ENCODE results near the gene ITSN2. TPM values are rescaled to one million over a fixed set of nuclear protein-coding genes. Genes with fewer than 3 reads are reported as not detected.

ITSN2 gene
- total RNA-seq, 2 donors from 2014 or later: 12.6 to 16.8 TPM

- Histone ChIP-seq H3K27ac (ENCODE audit: low read depth, low read length) (no peak overlapping the region), H3K4me1 (ENCODE audit: control insufficient read depth, insufficient read depth, low read length) (no peaks in the 10 kb centered on the region), H3K9ac (ENCODE audit: extremely low read depth, low read length, poor library complexity, severe bottlenecking) (no peak overlapping the region), H3K36me3 (ENCODE audit: control insufficient read depth, insufficient read depth, low read length) (no peaks in the 10 kb centered on the region), H3K4me3 (ENCODE audit: low read length) (no peak overlapping the region), H3K9me3 (ENCODE audit: control insufficient read depth, low read length) (no peaks in the 10 kb centered on the region), H3K27me3 (ENCODE audit: control insufficient read depth, insufficient read depth, low read length, poor library complexity, severe bottlenecking) (no peaks in the 10 kb centered on the region)
- H3K4me3 Mint-ChIP-seq: no peak overlapping the region
- H3K36me3 Mint-ChIP-seq (ENCODE audit: low read depth): no peaks in the 10 kb centered on the region
- no peak for DNase-seq
- 94 to 100% methylated on average over 2 of the region's 2 CpGs for WGBS, 2 experiments (ENCODE audit: insufficient coverage in 1 of 2, insufficient read length in 1 of 2)
- no peak for TF ChIP-seq CTCF (conservative IDR thresholded peaks at IDR 0.05)
- no peak overlapping the region for H3K27ac Mint-ChIP-seq
- H3K9me3 Mint-ChIP-seq: no peaks in the 10 kb centered on the region
- H3K27me3 Mint-ChIP-seq (ENCODE audit: insufficient read depth): no peaks in the 10 kb centered on the region
- peaks cover 17% of the 10 kb centered on the region for H3K4me1 Mint-ChIP-seq
Measured at GRCh38 chr2:24329700-24330099, 30.6 kb downstream of the ITSN2 start.

GRCh38 chr2:24328010-24328409, 32.3 kb downstream of the ITSN2 start:
- no peaks in the 10 kb centered on the region for H3K9me3 ChIP-seq (ENCODE audit: control insufficient read depth, low read length)
- no peak for TF ChIP-seq CTCF (conservative IDR thresholded peaks at IDR 0.05)
- H3K4me1 Mint-ChIP-seq: peaks cover 14% of the 10 kb centered on the region
- H3K36me3 ChIP-seq (ENCODE audit: control insufficient read depth, insufficient read depth, low read length): no peaks in the 10 kb centered on the region
- H3K9me3 Mint-ChIP-seq: no peaks in the 10 kb centered on the region
- H3K27ac ChIP-seq (ENCODE audit: low read depth, low read length): no peak overlapping the region
- no peaks in the 10 kb centered on the region for H3K4me1 ChIP-seq (ENCODE audit: control insufficient read depth, insufficient read depth, low read length)
- no peak overlapping the region for H3K4me3 Mint-ChIP-seq
- no peaks in the 10 kb centered on the region for H3K27me3 Mint-ChIP-seq (ENCODE audit: insufficient read depth)
- H3K27ac Mint-ChIP-seq: no peak overlapping the region
- no peaks in the 10 kb centered on the region for H3K36me3 Mint-ChIP-seq (ENCODE audit: low read depth)
- WGBS, 2 experiments (ENCODE audit: insufficient coverage in 1 of 2, insufficient read length in 1 of 2): 57 to 64% methylated on average over 1 to 2 of the region's 3 CpGs
- no peaks in the 10 kb centered on the region for H3K27me3 ChIP-seq (ENCODE audit: control insufficient read depth, insufficient read depth, low read length, poor library complexity, severe bottlenecking)
- no peak for DNase-seq
- H3K9ac ChIP-seq (ENCODE audit: extremely low read depth, low read length, poor library complexity, severe bottlenecking): no peak overlapping the region
- no peak overlapping the region for H3K4me3 ChIP-seq (ENCODE audit: low read length)

GRCh38 chr2:24317491-24317920, 42.8 kb downstream of the ITSN2 start:
- peaks cover 17% of the 10 kb centered on the region for H3K9me3 ChIP-seq (ENCODE audit: control insufficient read depth, low read length)
- no peaks in the 10 kb centered on the region for H3K27me3 ChIP-seq (ENCODE audit: control insufficient read depth, insufficient read depth, low read length, poor library complexity, severe bottlenecking)
- Mint-ChIP-seq H3K27me3 (ENCODE audit: insufficient read depth) (no peaks in the 10 kb centered on the region), H3K36me3 (ENCODE audit: low read depth) (peaks cover 21% of the 10 kb centered on the region), H3K9me3 (peaks cover 27% of the 10 kb centered on the region), H3K27ac (no peak overlapping the region), H3K4me1 (peaks cover 17% of the 10 kb centered on the region), H3K4me3 (no peak overlapping the region)
- TF ChIP-seq CTCF (conservative IDR thresholded peaks at IDR 0.05): no peak
- H3K4me3 ChIP-seq (ENCODE audit: low read length): no peak overlapping the region
- DNase-seq: no peak
- H3K27ac ChIP-seq (ENCODE audit: low read depth, low read length): no peak overlapping the region
- no peaks in the 10 kb centered on the region for H3K4me1 ChIP-seq (ENCODE audit: control insufficient read depth, insufficient read depth, low read length)
- peaks cover 4% of the 10 kb centered on the region for H3K36me3 ChIP-seq (ENCODE audit: control insufficient read depth, insufficient read depth, low read length)
- no peak overlapping the region for H3K9ac ChIP-seq (ENCODE audit: extremely low read depth, low read length, poor library complexity, severe bottlenecking)

All from endodermal cell (in vitro differentiated cells).